Activated CD8-positive, alpha-beta T cell treated with anti-CD3 and anti-CD28 coated beads for 36 hours (primary cell): Measurements from ENCODE around the gene LUZP1. TPM values are rescaled to one million over a fixed set of nuclear protein-coding genes. Genes with fewer than 3 reads are reported as not detected.

ENCODE experiments used
- ATAC-seq: fragments of 200-7000 bp; cut with Tn5 transposase; one replicate; pipeline ENCODE4 v1.10.0; 2021; ENCODE audit warnings: mild to moderate bottlenecking, moderate library complexity
- CTCF ChIA-PET: fragments of 350-600 bp; sonication (Branson Sonifier 250); formaldehyde crosslinking; loops from one replicate; lab custom pipeline; 2021; ENCODE audit warnings: antibody characterized with exemption; lab: Charles Lee
- POLR2A ChIA-PET: fragments of 350-600 bp; sonication (Branson Sonifier 250); formaldehyde crosslinking; loops from one replicate; lab custom pipeline; 2021; ENCODE audit warnings: antibody characterized with exemption; lab: Charles Lee
- DNase-seq: peaks from one replicate; pipeline ENCODE4 v3.0.0-alpha.2; 2020
- H3K27ac Mint-ChIP-seq: one replicate; pipeline ENCODE4 v1.8.0; 2021; ENCODE audit warnings: mild to moderate bottlenecking, mixed read lengths
- H3K27me3 Mint-ChIP-seq: one replicate; pipeline ENCODE4 v1.8.0; 2021; ENCODE audit warnings: mixed read lengths
- H3K36me3 Mint-ChIP-seq: one replicate; pipeline ENCODE4 v1.8.0; 2021; ENCODE audit warnings: low read depth, mixed read lengths
- H3K4me1 Mint-ChIP-seq: one replicate; pipeline ENCODE4 v1.8.0; 2021; ENCODE audit warnings: low read depth, mixed read lengths
- H3K4me3 Mint-ChIP-seq: one replicate; pipeline ENCODE4 v1.8.0; 2021; ENCODE audit warnings: mild to moderate bottlenecking, moderate library complexity, mixed read lengths
- H3K9me3 Mint-ChIP-seq: one replicate; pipeline ENCODE4 v1.8.0; 2021; ENCODE audit warnings: mixed read lengths
- intact Hi-C: fragments of 100-400 bp; cut with micrococcal nuclease; formaldehyde crosslinking; loops from one replicate; pipeline ENCODE4 v1.10.0; 2022
- total RNA-seq, 2 experiments: library from RNA; stranded (reverse); gene quantifications; one replicate each; pipeline ENCODE4 v1.2.3, GENCODE V29; 2021
- TF ChIP-seq, protein P1 (sequence below): fragments of 200-600 bp; IDR thresholded peaks from one replicate; pipeline ENCODE4 v1.8.0; 2022; ENCODE audit warnings: antibody characterized with exemption, mild to moderate bottlenecking

LUZP1 gene
- total RNA-seq, result 10 to 100 TPM; 14.9 to 16.0 TPM

DNA sequence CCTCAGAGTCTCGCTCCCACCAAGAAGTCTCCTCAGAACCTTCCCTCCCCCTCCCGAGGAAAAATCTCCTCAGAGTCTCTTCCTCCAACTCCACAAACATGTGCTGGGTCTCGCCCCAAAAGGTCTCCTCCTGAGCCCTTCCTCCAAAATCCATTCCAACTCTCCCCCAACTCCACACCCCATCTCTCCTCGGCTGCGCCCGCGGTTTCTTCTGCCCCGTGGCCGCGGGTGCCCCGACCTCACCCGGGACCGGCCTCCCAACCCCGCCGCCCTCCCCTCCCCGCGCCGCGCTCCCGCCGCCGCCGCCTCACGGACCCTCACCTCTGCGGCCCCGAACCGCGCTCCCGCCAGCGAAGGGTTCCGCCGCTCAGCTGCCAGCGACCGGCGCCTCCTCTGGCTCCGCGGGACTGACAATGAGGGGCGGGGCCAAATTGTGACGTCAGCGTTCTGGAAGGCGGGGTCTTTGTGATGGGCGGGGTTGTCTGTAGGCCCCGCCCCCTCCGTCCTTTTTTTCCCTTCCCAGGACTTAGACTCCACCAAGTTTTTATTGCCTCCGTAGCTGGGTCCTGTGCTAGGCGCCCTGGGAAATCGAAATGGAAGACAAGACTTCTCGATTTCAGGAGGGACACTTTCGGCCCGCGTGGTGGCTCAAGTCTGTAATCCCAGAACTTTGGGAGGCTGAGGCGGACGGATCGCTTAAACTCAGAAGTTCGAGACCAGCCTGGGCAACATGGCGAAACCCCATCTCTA is at the start of gene LUZP1:
Gene LUZP1 (minus strand): TSS at position 412 of the 750 bp plus-strand sequence.
- H3K4me3 Mint-ChIP-seq, result peak within 1 kb of the TSS; percentile 97
- intact Hi-C loops, result no loop called here
- DNase-seq (peak; percentile 90), ATAC-seq (peak; percentile 92)
- ChIA-PET CTCF (interaction anchor here (0.8 to 8.8 kb wide), 5 partner anchors 13 to 71 kb away, joined by 3 to 93 read pairs (median 4); no protein-coding TSS in a partner anchor), POLR2A (interaction anchor here (0.6 to 2.9 kb wide), 11 partner anchors 47 to 601 kb away, joined by 3 to 11 read pairs (median 3); partner anchors contain the start of gene KDM1A)
- no peaks in the 10 kb centered on the region for H3K9me3 Mint-ChIP-seq
- H3K27me3 Mint-ChIP-seq, result no peaks in the 10 kb centered on the region
- peaks cover 37% of the 10 kb centered on the region for H3K4me1 Mint-ChIP-seq
- H3K27ac Mint-ChIP-seq, result peak within 1 kb of the TSS; percentile 92
- TF ChIP-seq, protein P1, sequence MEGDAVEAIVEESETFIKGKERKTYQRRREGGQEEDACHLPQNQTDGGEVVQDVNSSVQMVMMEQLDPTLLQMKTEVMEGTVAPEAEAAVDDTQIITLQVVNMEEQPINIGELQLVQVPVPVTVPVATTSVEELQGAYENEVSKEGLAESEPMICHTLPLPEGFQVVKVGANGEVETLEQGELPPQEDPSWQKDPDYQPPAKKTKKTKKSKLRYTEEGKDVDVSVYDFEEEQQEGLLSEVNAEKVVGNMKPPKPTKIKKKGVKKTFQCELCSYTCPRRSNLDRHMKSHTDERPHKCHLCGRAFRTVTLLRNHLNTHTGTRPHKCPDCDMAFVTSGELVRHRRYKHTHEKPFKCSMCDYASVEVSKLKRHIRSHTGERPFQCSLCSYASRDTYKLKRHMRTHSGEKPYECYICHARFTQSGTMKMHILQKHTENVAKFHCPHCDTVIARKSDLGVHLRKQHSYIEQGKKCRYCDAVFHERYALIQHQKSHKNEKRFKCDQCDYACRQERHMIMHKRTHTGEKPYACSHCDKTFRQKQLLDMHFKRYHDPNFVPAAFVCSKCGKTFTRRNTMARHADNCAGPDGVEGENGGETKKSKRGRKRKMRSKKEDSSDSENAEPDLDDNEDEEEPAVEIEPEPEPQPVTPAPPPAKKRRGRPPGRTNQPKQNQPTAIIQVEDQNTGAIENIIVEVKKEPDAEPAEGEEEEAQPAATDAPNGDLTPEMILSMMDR, result no peak
- H3K36me3 Mint-ChIP-seq, result no peaks in the 10 kb centered on the region

DNA sequence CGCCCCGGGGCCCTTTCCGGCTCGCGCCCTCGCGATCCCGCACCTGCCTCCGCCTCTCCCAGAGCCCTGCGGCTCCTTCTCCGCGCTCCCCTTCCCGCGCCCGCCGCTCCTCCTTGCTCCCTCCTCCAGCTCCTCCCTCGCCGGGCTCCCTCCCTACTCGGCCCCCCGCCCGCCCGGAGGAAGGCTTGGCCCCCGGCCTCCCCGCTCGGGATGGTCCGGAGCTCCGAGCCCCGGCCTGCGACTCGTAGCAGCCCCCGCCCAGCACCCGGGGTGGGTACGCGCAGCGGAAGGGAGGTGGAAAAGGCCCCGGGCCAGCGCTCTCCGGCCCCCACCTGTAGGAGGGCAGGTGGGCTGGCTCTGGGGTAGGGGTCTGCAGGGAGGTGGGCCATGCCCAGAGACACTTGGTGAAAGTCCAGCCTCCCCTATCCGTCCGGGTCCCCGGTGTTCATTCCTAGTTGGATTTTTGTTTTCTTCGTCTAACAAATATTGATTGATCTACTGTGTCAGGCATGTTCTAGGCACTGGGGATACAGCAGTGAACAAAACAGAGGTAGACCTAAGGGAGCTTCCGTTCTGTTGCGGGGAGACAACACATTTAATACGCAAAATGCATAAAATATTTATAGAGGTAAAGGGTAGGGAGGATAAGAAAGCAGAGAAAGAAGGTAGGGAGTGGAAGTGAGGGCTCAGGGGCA is 48.9 kb upstream of the LUZP1 start, which contains the start of gene HTR1D:
Gene HTR1D (minus strand): TSS at position 82 of the 695 bp plus-strand sequence. CDS start 23,283 bp downstream, outside the sequence.
- ATAC-seq (peak; percentile 27), DNase-seq (peak; percentile 6)
- Mint-ChIP-seq H3K36me3 (no peaks in the 10 kb centered on the region), H3K27ac (no peak within 1 kb of the TSS), H3K4me3 (peak within 1 kb of the TSS; percentile 13), H3K9me3 (no peaks in the 10 kb centered on the region), H3K27me3 (peaks cover 52% of the 10 kb centered on the region), H3K4me1 (peaks cover 6% of the 10 kb centered on the region)
- ChIA-PET POLR2A (interaction anchor here (0.9 kb wide), 1 partner anchor 46 kb away, joined by 3 read pairs; no protein-coding TSS in a partner anchor), CTCF (interaction anchor here (0.6 to 2.3 kb wide), 13 partner anchors 11 to 187 kb away, joined by 3 to 10 read pairs (median 4); no protein-coding TSS in a partner anchor)
- intact Hi-C loops, result no loop called here
- TF ChIP-seq, protein P1, result no peak

GRCh38 chr1:23216771-23217420 is 48.2 kb upstream of the LUZP1 start:
- Mint-ChIP-seq H3K9me3 (no peaks in the 10 kb centered on the region), H3K27me3 (peaks cover 57% of the 10 kb centered on the region), H3K27ac (no peak overlapping the region), H3K4me1 (peaks cover 6% of the 10 kb centered on the region), H3K4me3 (no peak overlapping the region), H3K36me3 (no peaks in the 10 kb centered on the region)
- CTCF ChIA-PET, result interaction anchor here (0.6 to 2.3 kb wide), 17 partner anchors 8 to 188 kb away, joined by 3 to 10 read pairs (median 3); no protein-coding TSS in a partner anchor
- ATAC-seq (peak; percentile 88), DNase-seq (peak; percentile 49)
- POLR2A ChIA-PET, result no interaction called here
- TF ChIP-seq, protein P1, result peak; percentile 96
- intact Hi-C loops, result no loop called here

- peaks cover 6% of the 10 kb centered on the region for H3K4me1 Mint-ChIP-seq
- H3K4me3 Mint-ChIP-seq, result no peak overlapping the region
- no peaks in the 10 kb centered on the region for H3K9me3 Mint-ChIP-seq
- H3K27me3 Mint-ChIP-seq, result peaks cover 57% of the 10 kb centered on the region
- DNase-seq, result no peak
- no peak overlapping the region for H3K27ac Mint-ChIP-seq
- ChIA-PET CTCF (interaction anchor here (0.6 to 2.3 kb wide), 7 partner anchors 9 to 120 kb away, joined by 3 to 10 read pairs (median 4); no protein-coding TSS in a partner anchor), POLR2A (interaction anchor here (1.1 kb wide), 1 partner anchor 47 kb away, joined by 3 read pairs; no protein-coding TSS in a partner anchor)
- no peak for ATAC-seq
- H3K36me3 Mint-ChIP-seq, result no peaks in the 10 kb centered on the region
- intact Hi-C loops, result no loop called here
- TF ChIP-seq, protein P1, result no peak
Measured at GRCh38 chr1:23215751-23216449, 47.2 kb upstream of the LUZP1 start.
